Measurements from ENCODE around the gene GHRL.

Gene GHRL

DNA sequence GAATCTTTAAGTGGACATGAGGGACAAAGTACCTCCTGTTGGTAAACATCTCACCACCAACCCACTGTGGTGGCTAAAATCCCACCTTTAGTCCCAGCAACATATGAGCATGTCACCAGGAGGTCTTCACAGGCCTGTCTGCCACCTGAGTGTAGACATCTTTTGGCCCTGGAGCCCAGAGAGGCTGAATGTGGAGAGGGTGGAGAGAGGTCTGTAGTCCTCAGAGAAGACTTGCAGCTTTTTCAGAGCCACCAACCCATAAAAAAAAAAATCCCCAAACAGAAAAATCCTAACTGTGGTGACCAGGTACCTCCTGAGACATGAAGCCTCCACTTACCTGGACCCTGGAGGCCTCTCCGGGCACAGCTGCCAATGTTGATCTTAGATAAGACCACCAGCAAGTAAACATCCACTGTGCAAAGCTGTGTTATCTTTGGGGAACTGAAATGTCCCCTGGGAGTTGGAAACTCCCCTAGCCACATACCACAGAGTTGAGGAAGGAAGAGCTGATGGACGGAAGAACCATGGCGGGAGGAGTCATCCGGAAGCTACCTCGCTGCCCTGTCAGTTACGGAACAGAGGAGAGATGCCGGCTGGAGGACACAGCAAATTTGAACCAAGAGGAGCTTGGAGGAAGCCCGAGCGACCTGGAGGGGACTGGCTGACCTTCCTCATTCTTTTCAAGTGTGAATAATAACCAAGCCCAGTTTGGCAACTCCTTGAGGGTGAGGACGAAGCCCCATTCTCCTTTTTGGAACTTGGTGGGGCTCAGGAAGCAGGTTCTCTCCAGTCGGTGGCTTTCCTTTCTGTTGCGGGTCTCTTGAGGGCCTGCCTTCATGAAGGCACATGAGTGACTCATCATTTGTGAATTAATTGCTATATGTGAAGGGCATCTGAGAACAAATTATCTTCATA, at the start of gene GHRL:
Gene GHRL (minus strand): TSS at position 443 of the 915 bp plus-strand sequence. CDS start 2,767 bp downstream, outside the sequence.
- DNase-seq (ENCODE audit: low spot score) = peak; percentile 74
- TF ChIP-seq, protein P1, sequence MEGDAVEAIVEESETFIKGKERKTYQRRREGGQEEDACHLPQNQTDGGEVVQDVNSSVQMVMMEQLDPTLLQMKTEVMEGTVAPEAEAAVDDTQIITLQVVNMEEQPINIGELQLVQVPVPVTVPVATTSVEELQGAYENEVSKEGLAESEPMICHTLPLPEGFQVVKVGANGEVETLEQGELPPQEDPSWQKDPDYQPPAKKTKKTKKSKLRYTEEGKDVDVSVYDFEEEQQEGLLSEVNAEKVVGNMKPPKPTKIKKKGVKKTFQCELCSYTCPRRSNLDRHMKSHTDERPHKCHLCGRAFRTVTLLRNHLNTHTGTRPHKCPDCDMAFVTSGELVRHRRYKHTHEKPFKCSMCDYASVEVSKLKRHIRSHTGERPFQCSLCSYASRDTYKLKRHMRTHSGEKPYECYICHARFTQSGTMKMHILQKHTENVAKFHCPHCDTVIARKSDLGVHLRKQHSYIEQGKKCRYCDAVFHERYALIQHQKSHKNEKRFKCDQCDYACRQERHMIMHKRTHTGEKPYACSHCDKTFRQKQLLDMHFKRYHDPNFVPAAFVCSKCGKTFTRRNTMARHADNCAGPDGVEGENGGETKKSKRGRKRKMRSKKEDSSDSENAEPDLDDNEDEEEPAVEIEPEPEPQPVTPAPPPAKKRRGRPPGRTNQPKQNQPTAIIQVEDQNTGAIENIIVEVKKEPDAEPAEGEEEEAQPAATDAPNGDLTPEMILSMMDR (IDR thresholded peaks at IDR 0.05; ENCODE audit: extremely low read depth, missing control alignments) = no peak

- TF ChIP-seq, protein P1 (IDR thresholded peaks at IDR 0.05; ENCODE audit: extremely low read depth, missing control alignments) = no peak
- DNase-seq (ENCODE audit: low spot score) = no peak
These were observed 49.2 kb upstream of the GHRL start for GRCh38 chr3:10341901-10342398.

GRCh38 chr3:10340476-10340875, 47.7 kb upstream of the GHRL start:
- TF ChIP-seq, protein P1 (IDR thresholded peaks at IDR 0.05; ENCODE audit: extremely low read depth, missing control alignments) = no peak
- no peak for DNase-seq (ENCODE audit: low spot score)

- TF ChIP-seq, protein P1 (IDR thresholded peaks at IDR 0.05; ENCODE audit: extremely low read depth, missing control alignments) = no peak
- DNase-seq (ENCODE audit: low spot score) = no peak
These were observed 47.3 kb upstream of the GHRL start for GRCh38 chr3:10340046-10340445.

DNA sequence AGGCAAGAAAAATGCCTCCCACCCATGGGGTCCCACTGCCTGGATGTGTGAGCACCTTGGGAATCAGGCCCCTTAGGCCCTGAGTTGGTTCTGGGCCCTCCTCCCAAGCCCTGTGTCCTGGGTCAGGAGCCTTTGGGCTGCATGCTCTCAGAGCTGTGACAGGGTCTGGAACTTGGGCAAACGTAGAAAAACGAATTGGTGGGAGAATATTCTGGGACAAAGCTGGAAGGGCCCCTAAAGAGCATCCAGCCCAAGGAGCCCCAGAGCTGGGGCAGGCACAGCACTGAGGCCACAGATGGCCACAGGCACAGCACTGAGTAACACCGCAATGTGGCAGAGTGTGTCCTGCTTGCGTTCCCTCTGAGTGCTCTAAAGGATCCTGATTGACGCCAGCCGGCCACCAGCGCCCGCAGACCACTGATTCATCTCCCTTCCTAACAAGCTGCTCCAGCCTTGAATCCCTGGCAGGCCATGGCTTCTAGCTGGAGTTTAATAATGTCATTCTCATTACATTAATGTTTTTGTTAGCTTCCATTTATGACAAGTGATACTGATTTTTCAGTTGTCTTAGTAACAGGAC, 46.7 kb upstream of the GHRL start:
- TF ChIP-seq, protein P1 (IDR thresholded peaks at IDR 0.05; ENCODE audit: extremely low read depth, missing control alignments) = no peak
- no peak for DNase-seq (ENCODE audit: low spot score)

DNA sequence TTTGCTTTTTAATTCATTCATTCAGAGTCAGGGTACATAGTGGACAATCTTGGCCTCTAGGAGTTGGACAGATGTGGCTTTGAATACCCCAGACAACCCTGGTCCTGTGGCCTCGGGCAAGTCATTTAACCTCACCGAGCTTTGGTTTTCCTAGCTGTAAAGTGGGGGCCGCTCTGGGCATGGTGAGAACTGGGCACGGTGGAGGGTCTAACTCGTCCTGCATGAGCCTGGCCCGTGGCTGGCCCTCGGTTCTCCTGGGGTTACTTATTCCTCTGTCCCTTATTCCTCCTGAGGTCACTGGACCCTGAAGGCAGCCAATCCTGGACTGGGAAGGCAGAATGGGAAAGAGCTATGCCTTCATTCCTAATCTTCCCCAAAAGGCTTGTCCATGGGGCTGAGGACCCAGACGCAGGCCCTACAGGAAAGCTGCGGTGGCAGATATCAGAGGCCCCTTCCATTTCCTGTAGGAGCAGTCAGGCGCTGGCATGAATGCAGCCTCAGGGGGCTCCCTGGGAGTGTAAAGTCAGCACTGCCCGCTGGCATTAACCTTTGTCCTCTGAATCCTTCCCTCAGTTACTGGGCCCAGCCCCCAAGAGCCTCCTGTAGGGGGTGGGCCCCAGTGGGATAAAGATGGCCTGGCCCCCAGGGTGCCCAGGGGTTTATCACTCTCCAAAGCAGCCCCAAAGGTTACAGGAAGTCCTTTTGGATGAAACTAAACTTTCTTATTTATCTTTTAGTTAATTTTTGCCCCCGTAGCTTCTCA, 46.0 kb upstream of the GHRL start:
- TF ChIP-seq, protein P1 (IDR thresholded peaks at IDR 0.05; ENCODE audit: extremely low read depth, missing control alignments) = no peak
- no peak for DNase-seq (ENCODE audit: low spot score)

All from GM20000 (cell line).